GM21723 (cell line): ENCODE results near the gene RAP1B.
A peak's percentile ranks its signal among the peaks of the same experiment; 100 is the strongest.

ENCODE experiments used
- ATAC-seq: cut with Tn5 transposase; IDR thresholded peaks from one replicate; pipeline ENCODE4 v1.9.1; 2021; ENCODE audit warnings: mild to moderate bottlenecking, moderate library complexity; ENCODE audit not compliant: unreplicated experiment

Gene RAP1B

GRCh38 chr12:68610370-68611093 lies at the start of gene RAP1B:
RAP1B (plus strand) TSS chr12:68610899; CDS start chr12:68648725, 37,826 bp downstream.
- peak; percentile 82 for ATAC-seq

- ATAC-seq, result no peak
These were observed 48.9 kb upstream of the RAP1B start for GRCh38 chr12:68561830-68562229.

GRCh38 chr12:68564166-68564565 lies 46.5 kb upstream of the RAP1B start:
- ATAC-seq, result no peak

DNA sequence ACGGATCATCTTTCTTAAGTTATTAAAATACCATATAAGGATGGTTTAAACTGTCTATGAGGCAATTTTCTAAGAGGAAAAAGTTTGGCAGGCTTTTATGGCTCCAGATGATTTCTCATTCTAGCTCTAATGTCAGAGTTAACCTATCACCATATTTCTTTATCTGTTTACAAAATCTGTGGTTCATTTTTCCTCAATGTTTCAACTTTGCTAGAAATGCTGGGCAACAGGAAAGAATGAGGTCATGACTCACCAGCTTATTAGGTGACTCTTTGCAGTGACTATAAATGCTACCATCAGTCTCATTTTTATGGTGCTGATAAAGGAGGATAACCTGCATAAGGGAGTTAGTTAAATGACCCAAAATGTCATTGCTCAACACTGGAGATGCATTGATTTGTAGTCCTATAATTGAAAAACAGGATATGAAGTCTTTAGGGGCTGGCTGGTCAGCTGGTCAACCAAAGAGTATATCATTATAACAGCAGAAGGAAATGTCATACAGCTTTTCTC lies 45.3 kb upstream of the RAP1B start:
- no peak for ATAC-seq

DNA sequence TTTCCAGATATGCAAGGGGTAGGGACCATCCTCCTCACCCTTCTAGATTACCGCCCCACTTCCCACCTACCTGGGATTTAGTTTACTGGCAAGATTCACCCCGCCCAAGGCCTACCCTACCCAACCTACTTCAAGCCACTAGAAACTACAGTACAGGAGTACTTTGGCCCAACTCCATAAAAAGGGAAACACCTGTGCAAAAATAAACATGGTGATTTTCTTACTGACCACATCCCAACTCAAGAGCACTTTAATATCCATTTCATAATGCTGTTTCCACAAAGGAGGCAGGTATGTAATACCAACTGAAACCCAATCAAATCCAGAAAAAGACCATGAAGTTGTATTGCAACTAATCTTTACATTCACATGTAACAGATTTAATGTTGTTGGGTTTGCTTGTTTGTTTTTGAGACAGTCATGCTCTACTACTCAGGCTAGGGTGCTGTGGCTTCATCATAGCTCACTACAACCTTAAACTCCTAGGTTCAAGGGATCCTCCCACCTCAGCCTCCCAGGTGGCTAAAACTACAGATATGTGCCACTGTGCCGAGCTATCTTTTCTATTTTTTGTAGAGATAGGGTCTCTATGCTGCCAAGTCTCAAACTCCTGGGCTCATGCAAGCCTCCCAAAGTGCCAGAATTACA lies 41.7 kb upstream of the RAP1B start:
- no peak for ATAC-seq

DNA sequence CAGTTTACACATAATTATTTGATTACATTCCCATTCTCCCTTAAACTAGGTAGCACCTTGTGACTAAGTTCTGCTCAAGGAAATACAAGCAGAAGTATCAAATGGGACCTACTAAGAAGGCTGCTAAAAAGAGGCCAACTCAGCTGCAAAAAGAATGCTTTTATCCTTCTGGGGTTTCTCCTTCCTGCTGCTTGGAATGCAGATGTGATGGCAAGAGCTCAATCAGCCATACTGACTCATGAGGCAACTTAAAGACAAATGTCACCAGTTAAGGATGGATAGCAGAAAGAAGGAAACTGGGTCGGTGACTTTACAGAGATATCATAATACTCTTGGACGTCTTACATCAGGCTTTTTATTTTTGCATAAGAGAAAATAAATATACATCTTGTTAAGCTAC lies 38.0 kb upstream of the RAP1B start:
- ATAC-seq, result no peak

DNA sequence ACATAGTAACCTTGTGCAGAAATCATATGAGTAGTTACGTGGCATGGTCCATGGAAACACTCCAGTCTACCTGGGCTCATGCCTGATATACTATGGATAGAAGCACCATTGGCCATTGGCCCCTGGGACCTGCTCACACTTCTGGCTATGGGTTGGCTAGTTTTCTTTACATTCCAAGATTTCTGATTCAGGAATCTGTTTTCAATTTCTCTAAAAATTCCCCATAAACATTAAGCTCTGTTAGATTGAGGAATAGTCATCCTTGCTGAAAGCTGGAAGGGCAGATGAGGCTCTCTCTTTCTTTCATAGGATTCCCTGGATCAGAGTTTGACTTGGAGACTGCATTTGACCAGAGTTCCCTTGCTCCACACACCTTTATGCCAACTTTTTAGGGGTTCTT lies 37.3 kb upstream of the RAP1B start:
- no peak for ATAC-seq

DNA sequence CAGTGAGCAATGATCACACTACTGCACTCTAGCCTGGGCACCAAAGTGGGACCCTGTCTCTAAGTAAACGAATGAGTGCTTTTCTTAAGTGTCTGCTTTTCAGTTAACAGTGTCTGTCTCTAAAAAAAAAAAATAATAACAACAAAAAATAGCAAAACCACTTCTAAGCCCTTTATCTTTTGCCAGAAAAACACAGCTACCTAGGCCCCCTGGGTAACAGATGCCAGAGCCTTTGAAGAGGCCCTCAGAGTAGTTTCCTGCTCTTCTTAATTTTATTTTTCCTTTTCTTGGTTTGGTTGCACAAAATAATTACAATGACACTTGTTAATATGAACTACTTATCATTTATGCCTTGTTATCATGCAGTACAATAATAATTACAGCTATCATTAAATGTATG lies 32.8 kb upstream of the RAP1B start:
- ATAC-seq, result no peak

DNA sequence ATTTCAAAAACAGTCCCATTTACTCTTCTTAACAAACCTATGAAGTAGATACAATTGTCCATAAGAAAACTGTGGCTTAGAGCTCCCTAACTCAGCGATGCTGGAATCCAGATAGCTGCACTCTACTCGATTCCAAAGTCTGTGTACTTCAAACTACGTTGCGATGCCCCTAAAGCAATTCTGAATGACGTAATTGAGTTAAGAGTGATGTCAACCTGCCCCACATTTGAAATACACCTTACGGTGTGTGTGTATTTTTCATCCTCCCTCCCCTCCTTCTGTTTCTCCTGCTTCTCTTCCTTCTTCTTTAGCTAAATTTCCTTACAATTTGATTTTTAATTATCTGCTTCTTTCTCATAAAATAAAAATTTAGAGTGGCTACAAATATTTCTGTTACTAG lies 31.9 kb upstream of the RAP1B start:
- no peak for ATAC-seq

DNA sequence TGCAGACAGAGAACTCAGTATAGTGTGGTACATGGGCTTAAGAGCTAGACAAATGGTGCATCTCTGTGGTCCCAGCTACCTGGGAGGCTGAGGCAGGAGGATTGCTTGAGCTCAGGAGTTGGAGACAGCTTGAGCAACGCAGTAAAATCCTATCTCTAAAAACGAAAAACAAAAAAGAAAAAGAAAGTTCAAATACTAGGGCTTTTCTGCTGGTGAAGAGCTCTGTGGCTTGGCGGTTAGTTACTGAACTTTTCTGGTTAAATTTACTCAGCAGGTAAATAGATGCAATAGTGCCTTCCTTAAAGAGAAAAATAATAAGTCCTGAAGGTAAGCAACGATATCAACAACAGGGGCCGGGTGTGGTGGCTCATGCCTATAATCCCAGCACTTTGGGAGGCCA lies 31.4 kb upstream of the RAP1B start:
- no peak for ATAC-seq

DNA sequence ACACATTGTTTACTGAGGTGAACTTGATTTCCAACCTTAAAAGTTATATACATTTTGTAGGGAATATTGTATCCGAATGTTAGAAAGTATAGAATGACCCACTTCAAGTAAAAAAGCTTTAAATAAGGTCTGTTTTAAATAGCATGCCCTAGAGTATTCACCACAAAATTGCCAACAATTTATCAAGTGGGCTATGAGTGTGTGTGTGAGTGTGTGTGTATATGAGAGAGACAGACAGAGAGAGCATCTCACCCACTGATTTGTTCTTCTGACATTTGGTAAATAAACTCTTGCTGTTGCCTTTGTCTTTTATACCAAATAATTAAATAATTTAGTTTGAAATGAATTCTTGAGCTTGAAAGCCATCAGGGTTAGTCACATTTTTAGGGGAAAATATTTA lies 29.8 kb upstream of the RAP1B start:
- ATAC-seq, result no peak

DNA sequence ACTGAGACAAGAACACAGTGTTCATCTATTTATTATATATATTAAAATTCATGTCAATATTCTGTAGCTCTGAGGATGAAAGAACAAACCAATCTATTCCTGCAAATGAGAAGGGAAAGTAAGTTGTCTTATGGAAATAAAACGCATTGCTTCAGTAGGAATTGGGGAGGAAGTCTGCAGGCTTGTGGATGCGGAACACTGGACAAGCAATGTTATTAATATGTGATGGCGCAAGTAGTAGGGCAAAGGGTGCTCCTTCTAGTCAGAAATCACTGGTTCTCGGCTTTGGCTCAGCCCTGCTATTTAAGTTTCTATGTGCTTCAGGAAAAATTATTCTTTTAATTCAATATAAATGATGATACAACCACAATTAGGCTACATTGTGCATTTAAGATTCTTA lies 28.8 kb upstream of the RAP1B start:
- ATAC-seq, result no peak

- no peak for ATAC-seq
These were observed 24.7 kb upstream of the RAP1B start for GRCh38 chr12:68585966-68586365.

GRCh38 chr12:68587448-68587873 lies 23.2 kb upstream of the RAP1B start:
- peak; percentile 78 for ATAC-seq

- no peak for ATAC-seq
These were observed 21.5 kb upstream of the RAP1B start for GRCh38 chr12:68589194-68589593.

GRCh38 chr12:68591734-68592418 lies 18.8 kb upstream of the RAP1B start:
- ATAC-seq, result peak; percentile 43

- ATAC-seq, result no peak
These were observed 15.5 kb upstream of the RAP1B start for GRCh38 chr12:68595241-68595640.

DNA sequence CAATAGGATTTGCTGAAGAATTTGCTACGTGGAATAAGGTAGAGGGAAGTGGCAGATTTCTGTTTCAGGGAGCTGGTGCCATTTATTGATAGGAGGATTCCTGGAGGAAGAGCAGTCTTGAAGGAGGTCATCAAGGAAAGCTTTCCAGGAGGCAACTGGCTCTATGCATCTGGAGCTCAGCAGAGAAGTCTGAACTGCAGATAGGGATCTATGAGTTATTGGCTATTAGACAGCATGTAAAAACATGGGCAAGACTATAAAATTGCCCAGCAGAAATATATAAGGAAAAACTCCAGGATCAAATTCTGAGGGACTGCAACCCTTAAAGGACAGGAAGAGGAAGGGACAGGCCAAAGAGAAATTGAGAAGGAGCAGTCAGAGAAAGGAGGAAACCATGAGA lies 8.9 kb upstream of the RAP1B start:
- ATAC-seq, result no peak

DNA sequence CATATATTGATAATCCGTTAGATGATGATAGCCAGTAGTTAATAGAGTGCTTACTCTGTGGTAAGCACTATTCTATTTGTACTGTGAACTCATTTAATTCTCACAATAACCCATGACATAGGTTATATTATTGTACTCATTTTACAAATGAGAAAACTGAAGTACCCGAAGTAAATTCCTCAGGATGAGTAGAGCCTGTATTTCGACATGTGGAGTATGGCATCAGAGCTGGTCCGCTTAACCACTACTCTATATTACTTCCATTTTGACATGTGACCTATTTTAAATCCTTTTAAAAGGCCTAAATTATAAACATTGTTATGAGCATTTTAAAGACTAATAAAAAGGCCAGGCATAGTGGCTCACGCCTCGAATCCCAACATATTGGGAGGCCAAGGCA lies 8.0 kb upstream of the RAP1B start:
- no peak for ATAC-seq

DNA sequence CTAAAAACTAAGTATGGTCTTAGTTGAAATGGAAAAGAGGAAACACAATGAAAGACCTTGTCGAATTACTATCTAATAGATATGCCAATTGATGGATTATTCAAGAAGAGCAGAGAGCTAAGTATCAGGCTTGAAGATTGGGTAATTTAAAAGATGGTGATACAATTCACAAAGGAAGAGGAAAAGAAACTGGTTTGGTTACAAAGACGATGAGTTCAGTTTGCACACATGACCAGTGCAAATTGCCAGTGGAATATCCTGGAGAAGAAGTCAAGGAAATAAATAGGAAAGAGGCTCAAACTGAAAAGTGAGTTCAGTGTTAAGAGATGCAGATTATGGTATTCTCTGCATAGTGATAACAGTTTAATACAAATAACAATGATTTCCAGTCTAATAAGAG lies 2.5 kb upstream of the RAP1B start:
- no peak for ATAC-seq

DNA sequence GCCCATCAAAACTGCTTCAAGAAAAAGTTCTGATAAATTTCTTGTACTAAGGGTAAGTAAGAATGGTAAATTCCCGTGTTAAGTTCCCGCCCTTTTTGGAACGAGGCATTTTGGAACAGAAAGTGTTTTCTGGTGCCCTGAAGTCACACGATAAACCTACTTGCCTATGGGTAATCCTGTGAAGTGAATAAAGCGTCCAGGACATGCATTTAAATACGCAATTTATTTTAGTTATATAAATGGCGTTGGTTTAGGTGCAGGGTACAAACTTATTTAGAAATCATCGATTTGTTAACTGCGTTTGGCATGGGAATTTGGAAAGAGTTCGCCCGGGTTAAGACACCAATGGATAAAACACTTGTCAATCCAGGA lies 715 bp upstream of the RAP1B start:
- ATAC-seq, result no peak
